HK-2 (cell line): ENCODE data around the gene CLIC6.

Source experiments
- DNase-seq: peaks from one replicate; pipeline ENCODE4 v3.0.0-alpha.2; 2018; ENCODE audit not compliant: unreplicated experiment

Gene CLIC6

DNA sequence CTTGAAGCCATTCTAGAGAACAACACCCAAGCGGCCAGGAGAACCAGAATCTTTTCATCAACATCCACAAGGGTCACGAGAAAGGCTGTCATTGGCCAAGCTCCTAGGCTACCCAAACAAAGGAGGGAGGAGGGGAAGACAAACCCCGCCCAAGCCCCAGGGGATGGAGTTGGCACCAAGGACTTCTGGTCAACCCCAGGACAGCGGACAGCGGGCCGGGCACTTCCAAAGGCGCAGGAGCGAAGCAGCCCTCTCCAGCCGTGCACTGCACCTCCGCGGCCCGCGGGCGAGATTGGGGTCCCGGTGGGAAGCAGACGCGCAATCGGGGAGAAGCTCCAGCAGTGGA lies at the start of gene CLIC6:
TSS of gene CLIC6 (plus strand) at position 192 of the 346 bp plus-strand sequence. CDS start 395 bp downstream, outside the sequence.
- no peak for DNase-seq

DNA sequence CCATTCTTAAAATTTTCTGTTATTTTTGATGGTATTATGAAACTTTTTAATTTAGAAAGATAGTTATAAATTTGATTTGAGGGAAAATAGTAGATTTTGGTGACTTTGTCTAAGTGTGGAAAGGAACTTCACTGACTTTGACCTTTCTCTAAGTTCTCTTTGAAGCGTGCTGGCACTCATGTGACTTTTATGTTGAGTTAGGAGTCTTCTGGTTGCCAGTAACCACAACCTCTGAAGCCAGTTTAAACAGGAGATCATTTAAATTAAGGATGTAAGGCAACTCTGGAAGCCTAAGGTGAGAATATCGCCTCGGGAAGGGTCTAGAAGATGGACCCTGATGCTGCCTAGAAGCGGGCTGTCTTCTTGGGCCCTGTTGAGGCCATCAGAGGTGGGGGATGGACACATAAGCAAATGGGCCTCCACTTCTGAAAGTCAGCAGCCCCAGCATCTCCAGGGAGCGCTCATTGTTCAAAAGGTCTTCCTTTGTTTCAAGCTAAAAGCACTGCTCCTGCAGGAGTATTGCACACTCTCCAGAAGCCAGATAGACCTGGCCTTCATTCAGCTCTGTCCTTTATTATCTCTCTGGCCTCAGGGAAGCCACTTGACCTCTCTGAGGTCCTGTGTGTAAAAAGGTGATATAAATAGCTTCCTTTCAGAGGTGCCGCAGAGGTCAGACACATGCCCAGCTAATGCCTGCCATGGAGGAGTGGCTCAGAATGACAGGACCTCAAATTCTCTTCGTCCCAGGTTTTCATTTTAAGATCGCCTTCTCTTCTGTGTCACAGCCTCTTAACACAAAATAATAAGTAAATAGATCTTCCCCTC lies 48.7 kb upstream of the CLIC6 start:
- no peak for DNase-seq

DNA sequence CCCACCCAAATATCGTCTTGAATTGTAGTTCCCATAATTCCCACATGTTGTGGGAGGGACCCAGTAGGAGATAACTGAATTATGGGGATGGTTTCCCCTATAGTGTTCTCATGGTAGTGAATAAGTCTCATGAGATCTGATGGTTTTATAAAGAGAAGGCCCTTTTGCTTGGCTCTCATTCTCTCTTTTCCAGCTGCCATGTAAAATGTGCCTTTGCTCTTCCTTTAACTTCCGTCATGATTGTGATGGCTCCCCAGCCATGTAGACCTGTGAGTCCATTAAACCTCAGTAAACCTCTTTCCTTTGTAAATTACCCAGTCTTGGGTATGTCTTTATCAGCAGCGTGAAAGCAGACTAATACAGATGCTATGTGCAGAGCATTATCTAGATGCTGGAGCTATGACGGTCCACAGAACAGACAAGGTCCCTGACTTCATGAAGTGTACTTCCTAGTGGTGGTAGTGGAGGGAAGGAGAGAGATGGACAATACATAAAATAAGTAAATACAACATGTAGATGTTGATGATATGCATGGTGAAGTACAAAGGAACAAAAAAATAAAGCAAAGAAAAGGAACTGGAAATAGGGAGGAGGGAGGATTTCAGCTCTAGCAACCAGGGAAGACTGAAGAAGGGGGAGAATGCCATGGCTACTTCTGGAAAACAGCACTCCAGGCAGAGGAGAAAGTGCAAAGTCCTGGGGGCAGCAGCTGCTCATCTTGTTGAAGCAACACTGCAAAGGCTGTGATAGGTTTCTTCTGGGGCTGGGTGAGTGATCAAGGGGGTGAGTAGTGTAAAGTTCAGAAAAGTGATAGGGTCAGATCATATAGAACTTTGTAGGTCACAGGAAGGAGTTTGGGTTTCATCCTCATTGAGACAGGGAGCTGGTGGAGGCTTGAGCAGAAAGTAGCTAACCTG lies 47.1 kb upstream of the CLIC6 start:
- DNase-seq = no peak

DNA sequence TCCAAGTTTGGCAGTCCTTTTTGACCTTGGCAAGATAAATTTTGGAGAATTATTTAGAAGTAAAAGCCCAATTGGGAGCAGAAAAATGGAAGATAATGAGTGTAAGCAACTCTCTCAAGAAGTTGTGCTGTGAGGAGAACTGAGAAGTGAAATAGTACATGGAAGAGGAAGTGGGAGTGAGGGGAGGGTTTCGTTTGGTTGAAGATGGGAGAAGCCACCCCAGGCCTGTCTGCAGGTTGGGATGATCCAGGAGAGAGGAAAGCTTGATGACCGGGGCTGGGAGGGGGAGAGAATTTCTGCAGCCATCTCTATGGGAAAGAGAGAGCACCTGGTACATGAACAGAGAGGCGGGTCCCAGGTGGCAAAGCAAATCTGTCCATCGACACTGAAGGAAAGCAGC lies 45.3 kb upstream of the CLIC6 start:
- DNase-seq = no peak

DNA sequence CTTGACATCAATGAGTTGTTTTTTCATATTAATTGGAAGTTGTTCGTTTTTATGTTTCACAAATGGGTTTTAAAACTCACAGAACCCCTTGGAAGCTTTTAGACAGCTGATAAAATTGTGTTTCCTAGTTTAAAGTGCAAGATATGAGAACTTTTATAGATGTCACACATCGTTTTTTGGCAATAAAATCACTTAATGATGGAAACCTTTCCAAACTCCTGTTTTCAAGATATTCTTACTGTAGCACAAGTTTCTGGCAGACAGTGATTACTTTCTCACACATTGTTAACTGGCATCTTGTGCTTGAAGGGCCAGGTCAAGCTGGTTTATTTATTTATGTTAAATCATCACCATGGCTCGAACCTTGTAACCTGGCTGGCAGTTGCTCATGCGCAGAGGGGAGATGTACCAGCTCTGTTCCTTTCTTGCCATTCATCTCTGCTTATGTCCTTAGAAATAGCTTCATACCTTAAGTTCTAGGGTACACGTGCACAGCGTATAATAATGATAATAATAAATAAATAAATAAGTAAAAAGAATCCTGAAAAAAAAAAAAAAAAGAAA lies 43.7 kb upstream of the CLIC6 start:
- DNase-seq = no peak

DNA sequence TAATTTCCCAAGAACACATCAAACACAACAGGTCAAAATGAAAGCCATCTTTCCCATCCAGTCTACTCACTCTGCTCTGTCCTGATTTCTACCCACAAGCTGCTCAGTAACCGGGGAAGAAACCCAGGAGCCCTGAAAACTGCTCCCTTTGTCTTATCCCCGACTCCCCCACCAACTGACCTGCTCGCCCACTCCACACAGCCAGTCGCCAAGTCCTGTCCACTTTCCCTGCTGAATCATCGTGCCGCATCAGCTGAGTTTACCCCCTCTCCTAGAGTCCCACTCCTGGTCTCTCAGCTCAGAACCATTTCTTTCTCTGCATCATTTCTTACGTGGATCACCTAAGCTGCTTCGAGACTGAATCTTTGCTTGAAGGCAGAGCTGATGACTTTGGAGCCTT lies 42.7 kb upstream of the CLIC6 start:
- no peak for DNase-seq

DNA sequence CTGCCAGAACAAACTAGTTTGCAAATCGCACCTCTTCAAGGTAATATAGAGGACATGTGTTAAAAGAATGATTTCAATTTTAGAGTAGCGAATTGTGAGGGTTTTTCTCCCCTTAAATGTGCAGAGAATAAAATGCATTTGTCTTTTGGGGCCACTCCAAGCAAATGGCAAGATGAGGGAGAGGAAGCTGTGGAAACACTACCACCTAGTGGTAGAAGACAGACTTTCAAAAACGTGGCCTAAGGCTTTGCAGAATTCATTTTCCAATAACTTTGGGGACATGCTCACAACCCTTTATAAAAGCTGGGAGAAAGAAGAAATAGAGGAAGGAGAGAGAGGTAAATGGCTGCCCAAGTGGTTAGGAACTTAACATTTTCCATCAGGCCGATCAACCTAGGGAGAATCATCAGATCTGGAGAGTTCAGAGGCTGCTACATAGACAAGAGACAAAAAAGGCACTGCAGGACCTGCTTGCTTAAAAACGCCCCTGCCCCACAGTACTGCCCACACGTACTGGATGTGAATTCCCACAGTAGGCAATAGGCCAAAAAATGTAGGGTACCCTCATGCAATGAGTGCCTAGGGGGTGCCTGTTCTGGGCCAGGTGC lies 38.2 kb upstream of the CLIC6 start:
- DNase-seq = no peak

DNA sequence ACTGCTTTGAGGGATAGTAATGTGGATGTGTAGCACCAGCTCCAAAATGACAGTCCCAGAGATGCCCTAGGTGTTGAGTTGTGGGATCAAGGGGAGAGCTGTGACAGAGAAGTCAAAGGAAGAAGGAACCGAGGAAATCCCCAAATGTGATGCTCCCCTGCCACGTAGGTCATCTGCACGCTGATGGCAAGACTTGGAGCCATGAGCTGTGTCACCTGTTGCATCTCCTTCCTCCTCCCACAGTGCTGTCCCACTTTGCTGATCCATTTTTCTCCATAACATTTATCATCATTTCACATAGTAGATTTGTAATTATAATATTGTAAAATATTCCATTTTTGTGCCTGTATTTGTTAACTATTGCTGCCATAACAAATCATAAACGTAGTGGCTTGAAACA lies 36.3 kb upstream of the CLIC6 start:
- DNase-seq = no peak

DNA sequence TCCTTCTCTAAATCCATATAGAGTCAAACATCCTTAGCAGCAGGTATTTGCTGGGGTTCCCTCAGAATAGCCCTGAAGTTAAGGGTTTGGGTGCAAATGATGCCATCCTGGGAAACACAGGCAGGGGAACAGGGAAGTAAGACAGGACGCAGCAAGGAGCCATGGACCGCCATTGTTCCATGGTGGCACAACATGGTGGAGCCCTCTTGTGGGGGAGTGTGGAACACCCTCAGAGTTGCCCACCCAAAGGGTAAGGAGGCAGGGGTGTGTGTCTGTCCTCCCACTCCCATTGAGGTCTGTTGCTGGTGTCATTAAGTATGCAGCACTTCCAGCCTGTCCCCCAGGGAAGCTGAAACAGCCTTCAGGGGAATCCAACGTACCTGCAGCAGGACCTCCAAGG lies 33.5 kb upstream of the CLIC6 start:
- no peak for DNase-seq

DNA sequence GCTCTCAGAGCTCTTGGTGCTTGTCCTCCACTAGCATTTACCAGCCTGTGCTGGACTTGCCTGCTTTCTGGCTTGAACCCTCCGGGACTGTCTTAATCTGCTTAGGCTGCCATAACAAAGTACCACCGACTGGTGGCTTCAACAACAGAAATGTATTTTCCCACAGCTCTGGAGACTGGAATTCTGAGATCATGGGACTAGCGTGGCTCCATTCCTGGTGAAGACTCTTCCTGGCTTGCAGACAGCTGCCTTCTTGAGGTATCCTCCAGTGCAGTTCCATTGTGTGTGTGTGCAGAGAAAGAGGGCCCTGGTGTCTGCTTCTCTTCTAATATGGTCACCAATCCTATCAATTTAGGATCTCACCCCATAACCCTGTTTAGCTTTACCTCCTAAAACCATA lies 31.8 kb upstream of the CLIC6 start:
- no peak for DNase-seq

DNA sequence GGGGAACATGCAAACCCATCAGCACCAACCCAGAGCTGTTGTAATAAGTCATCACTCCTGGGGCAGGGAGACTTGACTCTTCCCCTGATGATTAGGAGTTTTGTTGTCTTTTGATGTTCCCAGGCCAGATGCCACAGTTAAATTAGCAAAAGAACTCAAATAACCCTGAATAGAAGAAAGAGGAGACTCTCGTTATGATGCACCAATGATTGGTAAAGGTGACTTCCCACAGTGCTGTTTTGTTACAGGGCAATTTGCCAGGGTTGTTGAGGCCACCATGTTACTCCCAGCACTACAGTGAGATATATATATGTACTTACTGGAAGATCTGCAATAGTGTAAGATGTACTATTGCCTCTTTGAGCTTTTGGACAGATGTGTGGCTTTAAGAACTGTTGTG lies 29.5 kb upstream of the CLIC6 start:
- DNase-seq = no peak

DNA sequence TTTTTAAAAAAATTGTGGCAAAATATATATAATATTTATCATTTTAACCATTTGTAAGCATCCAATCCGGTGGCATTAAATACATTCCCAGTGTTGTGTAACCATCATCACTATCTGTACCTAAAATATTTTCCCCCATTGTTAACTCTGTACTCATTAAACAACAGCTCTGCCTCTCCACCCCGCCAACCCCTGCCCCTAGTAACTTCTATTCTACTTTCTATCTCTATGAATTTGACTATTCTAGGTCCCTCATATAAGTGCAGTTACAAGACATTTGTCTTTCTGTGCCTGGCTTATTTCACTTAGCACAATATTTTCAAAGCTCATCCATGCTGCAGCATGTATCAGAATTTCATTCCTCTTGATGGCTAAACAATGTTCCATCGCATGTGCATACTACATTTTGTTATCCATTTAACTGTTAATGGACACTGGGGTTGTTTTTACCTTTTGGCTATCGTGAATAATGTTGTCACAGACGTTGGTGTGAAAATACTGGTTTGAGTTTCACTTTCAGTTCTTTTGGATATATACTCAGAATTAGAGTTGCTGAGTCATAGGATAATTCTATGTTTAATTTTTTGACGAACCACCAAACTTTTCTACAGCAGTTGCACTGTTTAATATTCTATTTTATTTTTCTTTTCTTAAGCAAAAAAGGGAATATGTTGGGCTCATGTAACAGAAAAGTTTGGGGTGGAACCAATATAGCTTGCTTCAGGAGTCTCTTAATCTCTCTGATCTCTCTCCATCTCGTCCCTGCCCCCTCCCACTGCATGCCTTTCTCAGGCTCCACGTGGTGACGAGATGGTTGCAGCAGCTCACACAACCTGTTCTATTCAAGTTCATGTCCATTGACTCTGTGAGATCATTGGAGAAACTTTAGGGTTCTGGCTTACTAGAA lies 28.7 kb upstream of the CLIC6 start:
- DNase-seq = no peak

DNA sequence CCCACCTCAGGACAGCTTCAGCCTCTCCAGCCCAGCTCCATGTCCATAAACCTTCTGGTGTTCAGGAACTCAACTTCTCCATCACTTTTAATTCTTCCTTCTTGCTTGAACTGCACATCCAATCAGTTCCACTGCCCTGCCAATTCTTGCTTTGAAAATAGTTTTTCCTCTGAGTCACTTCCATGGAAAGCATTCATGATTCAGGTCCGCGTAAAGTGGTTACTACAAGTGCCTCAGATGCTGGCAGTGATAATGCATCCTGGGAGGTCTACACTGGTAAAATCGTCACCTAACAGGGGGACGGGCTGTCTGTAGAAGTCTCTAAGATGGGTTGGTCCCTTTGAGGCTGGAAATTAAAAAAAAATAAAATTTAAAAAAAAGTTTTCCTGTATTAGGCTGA lies 27.9 kb upstream of the CLIC6 start:
- DNase-seq = no peak

DNA sequence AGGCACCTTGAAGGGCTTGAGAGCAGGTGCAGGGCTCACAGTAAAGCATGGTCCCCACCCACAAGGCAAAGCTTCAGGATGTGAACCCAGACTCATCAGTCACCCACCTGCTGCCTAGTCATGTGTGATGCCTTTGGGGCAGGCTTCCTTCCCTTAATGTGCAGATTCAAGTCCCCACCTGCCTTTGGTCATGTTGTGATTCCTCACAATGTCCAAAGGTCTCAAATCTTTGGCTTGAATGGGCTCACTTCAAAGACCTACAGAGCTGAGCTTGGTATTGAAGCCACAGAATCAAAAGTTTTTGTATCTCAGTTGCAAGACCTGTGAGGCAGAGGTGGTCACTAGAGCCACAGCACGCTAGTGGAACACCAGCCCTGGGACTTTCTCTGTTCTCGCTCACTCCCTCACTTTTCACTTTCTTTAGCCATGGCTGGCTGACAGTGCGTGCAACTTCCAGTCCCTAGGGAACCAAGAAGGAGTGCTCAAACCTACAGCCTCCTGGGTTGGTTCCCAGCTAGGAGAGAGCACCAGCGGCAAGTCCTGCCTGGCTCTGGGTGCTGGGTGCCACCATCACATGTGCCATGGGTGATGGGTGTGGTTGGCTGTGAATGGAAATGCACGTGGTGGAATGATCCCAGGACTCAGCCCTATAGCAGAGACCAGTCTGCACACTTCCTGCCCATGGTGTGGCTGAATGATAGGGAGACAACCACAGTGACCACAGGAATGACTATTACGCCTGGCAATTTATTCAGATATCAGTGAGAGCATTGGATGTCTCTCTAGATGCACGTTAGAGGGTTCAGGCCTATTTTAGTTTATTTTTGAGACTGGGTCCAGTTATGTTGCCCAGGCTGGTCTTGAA lies 26.4 kb upstream of the CLIC6 start:
- DNase-seq = peak; percentile 9

DNA sequence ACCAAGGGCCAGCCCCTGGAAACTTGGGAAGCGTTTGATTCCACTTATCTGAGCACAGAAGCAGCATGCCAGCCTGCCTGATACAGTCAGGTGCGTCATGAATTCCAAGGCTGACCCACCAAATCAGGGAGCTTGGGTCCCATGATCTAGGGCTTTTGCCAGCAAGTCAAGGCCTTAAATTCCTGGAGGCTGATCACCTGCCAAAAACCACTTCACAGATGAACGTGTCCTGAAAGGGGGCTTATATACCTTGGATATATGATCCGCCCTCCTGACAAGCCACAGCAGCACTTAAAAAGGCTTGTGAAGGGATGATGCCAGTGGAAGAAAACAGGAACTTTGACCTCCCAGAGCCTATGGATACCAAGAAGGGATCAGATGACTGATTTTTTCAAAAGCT lies 24.0 kb upstream of the CLIC6 start:
- no peak for DNase-seq

DNA sequence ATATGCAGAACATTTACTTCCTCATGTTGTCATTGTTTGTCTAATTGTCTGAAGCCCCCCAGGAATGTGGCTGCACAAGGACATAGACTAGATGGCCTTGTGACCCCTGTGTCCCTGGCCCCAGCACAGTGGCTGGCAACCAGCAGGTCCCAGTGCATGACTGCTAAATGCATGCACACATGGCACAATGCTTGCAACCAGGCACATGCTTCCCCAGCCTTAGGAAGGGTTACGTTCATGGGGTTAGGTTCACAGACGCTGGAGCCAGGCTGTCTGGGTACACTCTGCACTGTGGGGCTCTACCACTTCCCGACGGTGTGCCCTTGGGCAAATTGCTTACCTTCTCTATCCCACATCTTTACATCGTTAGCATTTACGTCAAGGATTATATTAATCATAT lies 21.2 kb upstream of the CLIC6 start:
- no peak for DNase-seq

DNA sequence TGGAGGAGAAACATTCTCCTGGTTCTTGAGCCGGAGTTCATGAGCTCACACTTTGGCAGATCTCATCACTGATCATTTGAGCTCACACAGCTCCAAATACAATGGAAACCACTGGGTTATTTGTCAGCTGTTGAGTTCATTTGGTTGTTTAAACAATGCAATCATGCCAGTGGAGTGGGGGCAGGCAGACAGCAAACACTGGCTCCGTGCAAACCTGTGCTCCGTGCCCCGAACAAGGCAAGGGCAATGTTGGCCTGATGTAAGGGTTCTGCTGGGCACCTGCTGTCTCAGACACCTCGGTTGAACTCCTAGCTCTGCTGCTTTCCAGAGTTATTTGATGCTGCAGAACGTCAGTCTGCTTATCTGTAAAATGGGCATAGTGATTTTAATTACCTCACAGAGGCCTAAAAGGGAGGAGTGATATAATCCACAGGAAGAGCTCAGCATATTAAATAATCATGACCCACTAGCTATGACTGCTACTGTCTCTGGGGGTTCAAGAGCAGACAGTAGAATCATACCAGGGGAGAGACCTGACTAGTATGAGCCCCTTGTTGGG lies 20.0 kb upstream of the CLIC6 start:
- DNase-seq = no peak

DNA sequence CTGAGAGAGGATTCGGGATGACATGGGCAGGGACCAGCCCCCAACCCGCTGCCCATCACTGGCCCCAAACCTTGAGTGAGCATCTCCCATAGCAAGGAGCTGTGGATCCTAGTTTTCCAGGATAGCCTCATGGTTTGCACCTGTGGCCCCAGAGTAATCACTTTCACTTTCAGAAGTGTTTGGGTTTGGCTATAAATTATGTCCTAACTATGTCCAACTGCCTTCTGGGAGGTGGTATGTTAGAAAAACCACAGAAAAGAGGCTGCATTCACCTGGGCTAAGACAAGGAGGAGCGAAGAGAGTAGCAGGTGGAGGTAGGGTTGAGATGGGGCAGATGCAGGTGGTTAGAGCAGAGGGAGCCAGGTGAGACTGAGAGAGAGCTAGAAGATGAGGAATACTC lies 19.4 kb upstream of the CLIC6 start:
- no peak for DNase-seq

DNA sequence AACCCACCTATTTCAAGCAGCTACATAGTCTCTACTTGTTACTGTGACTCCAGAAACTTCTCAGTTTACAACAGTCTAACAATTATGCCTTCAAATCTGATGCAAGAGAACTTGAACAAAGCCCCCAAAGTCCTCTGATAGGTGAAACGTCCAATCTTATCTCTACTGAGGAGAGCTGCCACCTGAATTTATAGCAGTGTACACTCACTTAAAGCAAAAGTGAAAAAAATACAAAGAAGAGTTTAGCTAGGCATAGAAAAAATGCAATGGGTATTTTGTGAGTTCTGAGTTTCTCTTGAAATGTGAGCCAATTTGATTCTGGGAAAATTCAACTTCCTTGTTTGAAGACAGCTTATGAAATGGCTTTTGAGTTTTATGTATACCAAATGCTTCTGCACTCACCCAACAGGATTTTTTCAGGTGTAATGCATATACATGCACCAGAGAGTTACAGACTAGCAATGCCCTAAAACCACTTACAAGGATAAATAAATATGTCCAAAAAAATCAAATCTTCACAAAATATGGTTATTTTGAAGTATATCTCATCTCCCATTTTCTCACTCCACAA lies 17.8 kb upstream of the CLIC6 start:
- DNase-seq = no peak

DNA sequence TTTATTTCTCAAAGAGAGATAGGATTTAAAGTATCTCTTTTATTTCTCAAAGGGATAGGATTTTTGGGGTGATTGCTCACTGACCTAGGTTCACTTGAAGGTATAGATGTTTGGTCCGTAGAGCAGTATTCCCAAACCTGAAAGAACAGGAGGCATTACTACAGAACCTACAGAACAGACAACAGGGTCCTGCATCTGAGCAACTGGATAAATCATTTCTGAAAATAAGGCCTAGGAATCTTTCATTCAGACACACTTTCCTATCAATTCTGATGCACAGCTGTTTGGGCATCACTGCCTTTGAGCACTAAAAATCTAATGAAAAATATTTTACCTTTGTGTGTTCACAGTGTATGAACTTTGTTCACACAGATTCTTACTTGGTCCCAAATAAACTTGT lies 17.2 kb upstream of the CLIC6 start:
- no peak for DNase-seq
